Measurements from ENCODE around the gene RTN4RL2.

- no peak for TF ChIP-seq HDAC6 (IDR thresholded peaks at IDR 0.05; ENCODE audit: unreplicated experiment)
- TF ChIP-seq CTCF (IDR thresholded peaks at IDR 0.05 in 2 of 3, conservative IDR thresholded peaks at IDR 0.05 in 1 of 3; ENCODE audit: control insufficient read depth in 2 of 3, extremely low read depth in 1 of 3, insufficient read depth in 1 of 3, low read depth in 3 of 3, low read length in 3 of 3): no peak
- TF ChIP-seq ASH2L (IDR thresholded peaks at IDR 0.05; ENCODE audit: borderline replicate concordance, low read depth): no peak
- TF ChIP-seq EP300 (IDR thresholded peaks at IDR 0.05; ENCODE audit: borderline replicate concordance in 1 of 2, control insufficient read depth in 1 of 2, low read depth in 2 of 2, low read length in 2 of 2): no peak
- TF ChIP-seq USF1 (IDR thresholded peaks at IDR 0.05; ENCODE audit: borderline replicate concordance, extremely low read length, insufficient read depth, low read depth, low read length): no peak
- TF ChIP-seq HCFC1 (IDR thresholded peaks at IDR 0.05; ENCODE audit: low read length): no peak
- no peak for TF ChIP-seq CHD2 (IDR thresholded peaks at IDR 0.05; ENCODE audit: borderline replicate concordance, low read depth, low read length)
- TF ChIP-seq ATF2 (IDR thresholded peaks at IDR 0.05; ENCODE audit: low read length): no peak
- TF ChIP-seq SUPT20H (IDR thresholded peaks at IDR 0.05; ENCODE audit: borderline replicate concordance, control insufficient read depth, low read depth, low read length): no peak
- no peak for TF ChIP-seq EZH2 (IDR thresholded peaks at IDR 0.05; ENCODE audit: borderline replicate concordance, control insufficient read depth, low read depth, low read length)
- no peak for TF ChIP-seq GABPA (IDR thresholded peaks at IDR 0.05; ENCODE audit: low read depth)
- no peak for TF ChIP-seq POLR2AphosphoS5 (IDR thresholded peaks at IDR 0.05; ENCODE audit: low read length)
Measured at GRCh38 chr11:57500926-57501325, 40.6 kb downstream of the RTN4RL2 start.

Data from GM12878 (cell line).